Prostate gland (tissue), 2 donors: ENCODE results near the gene FBRSL1. TPM values are rescaled to one million over a fixed set of nuclear protein-coding genes. Genes with fewer than 3 reads are reported as not detected.

Experiments
- DNase-seq: peaks from one replicate; pipeline ENCODE4 v3.0.0-alpha.2; 2019; ENCODE audit warnings: low spot score
- H3K27ac ChIP-seq, 2 donors: fragments of 200-600 bp; sonication (generic); 2 replicates each; pipeline ENCODE4 v1.5.1; 2017 to 2019
- H3K27me3 ChIP-seq: fragments of 200-600 bp; sonication (generic); replicated peaks from 2 replicates; pipeline ENCODE4 v1.5.1; 2019; ENCODE audit not compliant: insufficient read depth
- H3K36me3 ChIP-seq, 2 donors: fragments of 200-600 bp; sonication (generic); 1 replicate in 1 of 2; 2 replicates in 1 of 2; pipeline versions ENCODE4 v1.5.1 to v1.8.1; 2017 to 2019
- H3K4me1 ChIP-seq: fragments of 200-600 bp; sonication (generic); replicated peaks from 2 replicates; pipeline ENCODE4 v1.5.1; 2019
- H3K4me3 ChIP-seq, 2 donors: fragments of 200-600 bp; sonication (generic); 2 replicates each; pipeline ENCODE4 v1.5.1; 2017 to 2019
- H3K9me3 ChIP-seq: fragments of 200-600 bp; sonication (generic); 2 replicates; pipeline ENCODE4 v1.5.1; 2017
- POLR2A ChIP-seq: fragments of 450-650 bp; IDR thresholded peaks from one replicate; pipeline ENCODE4 v1.6.1; 2016; ENCODE audit warnings: antibody characterized with exemption, mild to moderate bottlenecking
- POLR2AphosphoS5 ChIP-seq: sonication (generic); formaldehyde crosslinking; IDR thresholded peaks from one replicate; pipeline ENCODE4 v1.6.1; 2017; ENCODE audit warnings: antibody characterized with exemption
- WGBS: methylation state at CpG from one replicate; pipeline ENCODE4 v1.1.5; 2018; 5-methylcytosine and 5-hydroxymethylcytosine counted together
- intact Hi-C: fragments of 100-400 bp; cut with DNase I; formaldehyde crosslinking; loops from one replicate; pipeline ENCODE4 v1.14.2; 2022
- total RNA-seq, 2 donors: library from RNA; depleted of rRNA; stranded (reverse); fragments of >200 nt; gene quantifications; one replicate each; pipeline ENCODE4 v1.1.0, GENCODE V29; 2016
- TF ChIP-seq, protein P1 (sequence below), 4 experiments: fragments of 200-600 bp in 2 of 4; fragments of 450-650 bp in 2 of 4; sonication (generic) in 2 of 4; IDR thresholded peaks; 1 replicate in 3 of 4; 2 replicates in 1 of 4; pipeline ENCODE4 v1.5.1; 2016 to 2019; ENCODE audit warnings: antibody characterized with exemption in 4 of 4, mild to moderate bottlenecking in 2 of 4, moderate library complexity in 2 of 4

FBRSL1 gene
- total RNA-seq, 2 donors from 2014 or later: 34.2 to 69.2 TPM

DNA sequence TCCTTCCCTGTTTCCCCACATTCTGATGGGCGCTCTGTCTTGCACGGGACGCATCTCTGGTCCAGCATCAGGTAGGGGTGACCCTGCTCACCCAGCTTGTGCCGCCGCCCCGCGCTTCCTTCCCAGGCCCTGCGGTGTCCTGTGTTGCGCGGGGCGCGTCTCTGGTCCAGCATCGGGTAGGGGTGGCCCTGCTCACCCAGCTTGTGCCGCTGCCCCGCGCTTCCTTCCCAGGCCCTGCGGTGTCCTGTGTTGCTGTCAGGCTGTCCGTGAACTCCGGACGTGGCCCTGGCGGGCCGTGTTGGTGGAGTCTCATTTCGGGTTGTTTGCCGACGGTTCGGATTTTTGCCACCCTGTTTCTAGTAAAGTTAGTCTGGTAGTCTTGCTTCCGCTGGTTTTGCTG is 6.8 kb downstream of the FBRSL1 start:
- TF ChIP-seq, protein P1, sequence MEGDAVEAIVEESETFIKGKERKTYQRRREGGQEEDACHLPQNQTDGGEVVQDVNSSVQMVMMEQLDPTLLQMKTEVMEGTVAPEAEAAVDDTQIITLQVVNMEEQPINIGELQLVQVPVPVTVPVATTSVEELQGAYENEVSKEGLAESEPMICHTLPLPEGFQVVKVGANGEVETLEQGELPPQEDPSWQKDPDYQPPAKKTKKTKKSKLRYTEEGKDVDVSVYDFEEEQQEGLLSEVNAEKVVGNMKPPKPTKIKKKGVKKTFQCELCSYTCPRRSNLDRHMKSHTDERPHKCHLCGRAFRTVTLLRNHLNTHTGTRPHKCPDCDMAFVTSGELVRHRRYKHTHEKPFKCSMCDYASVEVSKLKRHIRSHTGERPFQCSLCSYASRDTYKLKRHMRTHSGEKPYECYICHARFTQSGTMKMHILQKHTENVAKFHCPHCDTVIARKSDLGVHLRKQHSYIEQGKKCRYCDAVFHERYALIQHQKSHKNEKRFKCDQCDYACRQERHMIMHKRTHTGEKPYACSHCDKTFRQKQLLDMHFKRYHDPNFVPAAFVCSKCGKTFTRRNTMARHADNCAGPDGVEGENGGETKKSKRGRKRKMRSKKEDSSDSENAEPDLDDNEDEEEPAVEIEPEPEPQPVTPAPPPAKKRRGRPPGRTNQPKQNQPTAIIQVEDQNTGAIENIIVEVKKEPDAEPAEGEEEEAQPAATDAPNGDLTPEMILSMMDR (IDR thresholded peaks at IDR 0.05): no peak
- TF ChIP-seq POLR2A (no peak), POLR2AphosphoS5 (no peak)
- peaks cover 50% of the 10 kb centered on the region for H3K4me1 ChIP-seq
- intact Hi-C loops: no loop called here
- H3K4me3 ChIP-seq: no peak overlapping the region
- no peaks in the 10 kb centered on the region for H3K36me3 ChIP-seq
- 95% methylated on average over 27 of the region's 27 CpGs for WGBS
- H3K27me3 ChIP-seq: no peaks in the 10 kb centered on the region
- H3K9me3 ChIP-seq: no peaks in the 10 kb centered on the region
- no peak overlapping the region for H3K27ac ChIP-seq
- DNase-seq: no peak

DNA sequence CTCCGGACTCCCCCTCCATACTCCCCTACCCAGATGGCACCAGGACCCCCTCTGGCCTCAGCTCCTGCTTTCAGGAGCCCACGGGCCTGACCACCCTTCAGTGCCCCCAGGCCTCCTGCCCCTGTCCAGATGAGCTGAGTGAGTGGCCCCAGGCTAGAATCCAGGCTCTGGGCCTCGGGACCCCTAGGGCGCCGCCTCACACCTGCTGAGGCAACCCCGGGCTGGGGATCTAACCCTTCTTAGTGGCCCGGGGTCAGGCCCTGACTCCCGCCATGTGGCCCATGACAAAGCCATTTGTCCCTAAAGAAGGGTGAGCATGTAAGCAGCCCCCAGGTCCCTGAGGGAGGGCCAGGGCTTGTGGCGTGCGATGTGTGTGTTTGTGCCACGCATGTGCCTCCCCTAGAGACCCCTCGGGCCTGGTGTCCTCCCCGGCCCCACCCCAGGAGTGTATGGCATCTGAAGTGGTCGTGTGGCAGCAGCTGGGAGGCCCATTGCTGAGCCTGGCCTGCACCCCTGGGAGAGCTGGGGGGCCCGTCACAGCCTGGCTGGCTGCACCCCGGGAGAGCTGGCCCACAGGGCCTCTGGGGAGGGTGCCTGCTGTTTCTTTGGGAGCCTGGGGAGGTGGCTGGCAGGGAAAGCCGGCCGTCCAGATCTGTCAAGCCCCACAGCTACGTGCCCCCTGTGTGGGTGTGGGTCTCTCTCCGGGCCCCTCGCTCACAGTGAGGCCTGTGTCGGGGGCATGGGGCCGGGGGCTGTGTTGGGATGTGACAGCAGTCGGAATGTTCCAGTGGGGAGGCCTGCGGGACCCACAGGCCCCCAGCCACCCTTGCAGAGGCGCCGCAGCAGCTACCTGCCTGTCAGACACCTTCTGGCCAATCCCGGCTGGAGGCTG is 7.8 kb downstream of the FBRSL1 start:
- Histone ChIP-seq H3K4me3 (no peak overlapping the region), H3K27ac (no peak overlapping the region), H3K9me3 (no peaks in the 10 kb centered on the region), H3K27me3 (no peaks in the 10 kb centered on the region), H3K36me3 (no peaks in the 10 kb centered on the region), H3K4me1 (peaks cover 42% of the 10 kb centered on the region)
- no peak for DNase-seq
- WGBS: 85% methylated on average over 26 of the region's 28 CpGs
- TF ChIP-seq POLR2A: no peak
- TF ChIP-seq, protein P1 (IDR thresholded peaks at IDR 0.05): no peak
- no peak for TF ChIP-seq POLR2AphosphoS5
- intact Hi-C loops: no loop called here

DNA sequence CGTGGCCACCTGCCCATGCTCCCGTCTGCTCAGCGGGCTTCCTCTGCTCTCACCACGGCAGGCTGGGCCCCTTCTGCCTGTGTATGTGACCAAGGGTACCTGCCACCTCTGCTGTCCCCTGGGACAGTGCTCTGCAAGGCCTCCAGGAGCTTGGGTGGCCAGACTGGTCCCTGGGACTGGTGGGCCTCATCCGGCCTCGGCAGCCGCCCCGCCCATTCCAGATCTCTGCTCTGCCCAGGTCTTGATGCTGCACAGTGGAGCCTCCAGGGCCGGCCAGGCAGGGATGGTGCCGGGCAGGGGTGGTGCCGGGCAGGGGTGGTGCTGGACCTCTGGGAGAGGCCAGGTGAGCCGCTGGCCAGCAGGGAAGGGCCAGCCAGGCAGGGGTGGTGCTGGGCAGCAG is 9.0 kb downstream of the FBRSL1 start:
- no peak overlapping the region for H3K27ac ChIP-seq
- peaks cover 35% of the 10 kb centered on the region for H3K4me1 ChIP-seq
- TF ChIP-seq POLR2A (no peak), POLR2AphosphoS5 (no peak)
- TF ChIP-seq, protein P1 (IDR thresholded peaks at IDR 0.05): no peak
- H3K9me3 ChIP-seq: no peaks in the 10 kb centered on the region
- H3K36me3 ChIP-seq: no peaks in the 10 kb centered on the region
- intact Hi-C loops: no loop called here
- 89% methylated on average over 5 of the region's 12 CpGs for WGBS
- DNase-seq: no peak
- H3K27me3 ChIP-seq: no peaks in the 10 kb centered on the region
- H3K4me3 ChIP-seq: no peak overlapping the region

DNA sequence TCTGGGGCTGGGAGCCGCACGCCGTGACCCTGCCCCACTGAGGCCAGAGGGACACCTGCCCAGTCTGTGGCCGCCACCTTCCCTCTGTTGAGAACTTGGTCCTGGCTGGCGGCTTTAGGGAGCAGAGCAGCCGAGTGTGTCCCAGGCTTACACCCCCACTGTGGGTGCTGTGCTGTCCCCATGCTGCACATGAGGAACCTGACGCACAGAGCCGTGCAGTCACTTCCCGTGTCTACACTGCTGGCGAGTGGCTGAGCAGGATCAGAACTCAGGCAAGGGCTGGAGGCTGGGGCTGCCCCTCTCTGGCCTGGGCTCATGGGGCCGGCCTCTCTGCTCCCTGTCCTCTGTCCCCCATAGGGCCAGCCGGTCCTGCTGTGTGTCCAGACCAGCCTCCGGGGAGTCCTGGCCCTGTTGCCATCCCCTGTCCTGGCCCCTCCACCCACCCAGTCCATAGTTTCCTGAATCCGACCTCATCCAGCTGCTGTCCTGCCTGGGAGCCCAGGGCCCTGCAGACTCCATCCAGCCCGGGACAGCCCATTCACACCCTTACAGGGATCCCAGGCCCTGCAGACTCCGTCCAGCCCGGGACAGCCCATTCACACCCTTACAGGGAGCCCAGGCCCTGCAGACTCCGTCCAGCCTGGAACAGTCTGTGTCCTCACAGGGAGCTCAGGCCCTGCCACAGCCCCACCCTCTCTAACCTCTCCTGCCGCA is 10.3 kb downstream of the FBRSL1 start:
- WGBS: 79% methylated on average over 19 of the region's 19 CpGs
- TF ChIP-seq, protein P1 (IDR thresholded peaks at IDR 0.05): no peak
- TF ChIP-seq POLR2AphosphoS5: no peak
- no peak for TF ChIP-seq POLR2A
- H3K4me1 ChIP-seq: peaks cover 34% of the 10 kb centered on the region

More for the DNA sequence above, 10.3 kb downstream of the FBRSL1 start:
- H3K4me3 ChIP-seq: no peak overlapping the region
- no peaks in the 10 kb centered on the region for H3K9me3 ChIP-seq
- DNase-seq: no peak
- no peaks in the 10 kb centered on the region for H3K36me3 ChIP-seq
- no peak overlapping the region for H3K27ac ChIP-seq
- intact Hi-C loops: no loop called here
- no peaks in the 10 kb centered on the region for H3K27me3 ChIP-seq
